Stomach (tissue), 9 donors: Measurements from ENCODE around the gene RAB3C. TPM values are rescaled to one million over a fixed set of nuclear protein-coding genes. Genes with fewer than 3 reads are reported as not detected.
"Not testable (repeated sequence)": the region's sequence is repeated elsewhere in the genome, so short reads cannot be mapped to it uniquely, and the experiment has no call there.

Experiments
- DNase-seq, 2 donors: peaks; one replicate each; pipeline versions ENCODE4 v3.0.0 to v3.0.0-alpha.2; 2013 to 2019
- H3K27ac ChIP-seq, 5 donors: fragments of 200-600 bp in 4 of 5; sonication (generic) in 4 of 5; one replicate each; pipeline ENCODE4 v1.5.1; 2013 to 2019; ENCODE audit warnings: mild to moderate bottlenecking in 1 of 5, moderate library complexity in 1 of 5
- H3K27me3 ChIP-seq, 3 donors: fragments of 200-600 bp; sonication (generic); one replicate each; pipeline ENCODE4 v1.5.1; 2017 to 2019; ENCODE audit warnings: mixed run types in 1 of 3
- H3K36me3 ChIP-seq, 4 donors: fragments of 200-600 bp; sonication (generic); 1 replicate in 3 of 4; 2 replicates in 1 of 4; pipeline ENCODE4 v1.5.1; 2016 to 2019
- H3K4me1 ChIP-seq, 4 donors: fragments of 200-600 bp; sonication (generic); one replicate each; pipeline ENCODE4 v1.5.1; 2016 to 2019
- H3K4me3 ChIP-seq, 4 donors: fragments of 200-600 bp; sonication (generic) in 3 of 4; one replicate each; pipeline ENCODE4 v1.5.1; 2016 to 2019; ENCODE audit warnings: mild to moderate bottlenecking in 1 of 4
- H3K9me3 ChIP-seq, 4 donors: fragments of 200-600 bp; sonication (generic); one replicate each; pipeline ENCODE4 v1.5.1; 2016 to 2019
- CTCF ChIP-seq, 7 experiments: fragments of 450-650 bp in 4 of 7; fragments of 200-600 bp in 3 of 7; sonication (generic) in 3 of 7; IDR thresholded peaks; one replicate each; pipeline ENCODE4 v1.5.1; 2016 to 2019; ENCODE audit warnings: antibody characterized with exemption in 7 of 7, control low read depth in 2 of 7, mild to moderate bottlenecking in 1 of 7
- EP300 ChIP-seq: sonication (generic); formaldehyde crosslinking; IDR thresholded peaks from one replicate; pipeline ENCODE4 v1.6.1; 2017; ENCODE audit warnings: antibody characterized with exemption
- POLR2A ChIP-seq, 4 donors: fragments of 450-650 bp; IDR thresholded peaks; one replicate each; pipeline ENCODE4 v1.6.1; 2016; ENCODE audit warnings: antibody characterized with exemption in 4 of 4, control low read depth in 2 of 4, mild to moderate bottlenecking in 1 of 4, moderate library complexity in 1 of 4
- POLR2AphosphoS5 ChIP-seq, 3 donors: sonication (generic); formaldehyde crosslinking; IDR thresholded peaks; one replicate each; pipeline ENCODE4 v1.6.1; 2016; ENCODE audit warnings: antibody characterized with exemption in 3 of 3
- WGBS, 5 donors: extraction: QIAGEN DNeasy Blood & Tissue Kit in 3 of 5; methylation state at CpG; one replicate each; pipeline versions ENCODE4 v1.1.5 to v1.1.7; 2013 to 2018; 5-methylcytosine and 5-hydroxymethylcytosine counted together
- intact Hi-C: fragments of 100-400 bp; cut with DNase I; formaldehyde crosslinking; loops from one replicate; pipeline ENCODE4 v1.15.1; 2023; ENCODE audit warnings: low total_unique reads
- polyA plus RNA-seq, 3 donors: library from polyadenylated mRNA; stranded (reverse); fragments of 200-250 nt; gene quantifications; one replicate each; pipeline ENCODE4 v1.2.3, GENCODE V29; 2013
- total RNA-seq, 5 donors: library from RNA; depleted of rRNA; stranded (reverse); fragments of >200 nt; gene quantifications; one replicate each; pipeline versions ENCODE4 v1.1.0 to v1.2.3, GENCODE V29; 2014 to 2016
- donor health status: healthy with polysubstance abuse.
- donor health status: Bipolar disorder and iron deficiency.
- donor health status: healthy.

Gene RAB3C
- total and polyA plus RNA-seq, 8 donors: 0.31 to 7.9 (median 2.2) TPM; not detected in 3

- Histone ChIP-seq H3K4me3 (no peak overlapping the region), H3K27ac (no peak overlapping the region), H3K36me3 (no peaks in the 10 kb centered on the region), H3K4me1 (no peaks in the 10 kb centered on the region), H3K27me3 (no peaks in the 10 kb centered on the region), H3K9me3 (no peaks in the 10 kb centered on the region)
- DNase-seq: no peak
- TF ChIP-seq CTCF (IDR thresholded peaks at IDR 0.05): no peak
- TF ChIP-seq EP300: no peak
- no peak for TF ChIP-seq POLR2A (IDR thresholded peaks at IDR 0.05)
- no peak for TF ChIP-seq POLR2AphosphoS5 (IDR thresholded peaks at IDR 0.05)
- intact Hi-C loops: no loop called here
Observed at GRCh38 chr5:58687595-58687994, 104.7 kb downstream of the RAB3C start.

- H3K4me3 ChIP-seq, H3K36me3 ChIP-seq, H3K4me1 ChIP-seq, H3K27me3 ChIP-seq, intact Hi-C loops, H3K27ac ChIP-seq: not testable (repeated sequence)
- peaks cover 0 to 24% (median 11%) of the 10 kb centered on the region in 4 donors for H3K9me3 ChIP-seq
- 66 to 91% (median 78%) methylated on average over 5 of the region's 5 CpGs for WGBS, 5 donors
- DNase-seq: peak in 1 of 2 donors; percentile 19
Observed at GRCh38 chr5:58699088-58699761, 116.3 kb downstream of the RAB3C start.

GRCh38 chr5:58699762-58700118 is 116.9 kb downstream of the RAB3C start:
- Histone ChIP-seq H3K4me3 (no peak overlapping the region), H3K4me1 (no peaks in the 10 kb centered on the region), H3K36me3 (no peaks in the 10 kb centered on the region), H3K27ac (no peak overlapping the region), H3K27me3 (no peaks in the 10 kb centered on the region), H3K9me3 (peaks cover 0 to 24% (median 9%) of the 10 kb centered on the region in 4 donors)
- no peak for TF ChIP-seq EP300
- DNase-seq: no peak
- whole genome bisulfite sequencing, 5 donors: 79 to 92% (median 90%) methylated on average over 4 to 6 of the region's 6 CpGs
- intact Hi-C loops: no loop called here

- intact Hi-C loops: no loop called here
Observed at GRCh38 chr5:58703925-58704555, 121.2 kb downstream of the RAB3C start.

GRCh38 chr5:58706736-58707135 is 123.9 kb downstream of the RAB3C start:
- Histone ChIP-seq H3K36me3 (no peaks in the 10 kb centered on the region), H3K27ac (no peak overlapping the region), H3K4me1 (no peaks in the 10 kb centered on the region), H3K4me3 (no peak overlapping the region), H3K9me3 (no peaks in the 10 kb centered on the region), H3K27me3 (no peaks in the 10 kb centered on the region)
- TF ChIP-seq POLR2A (IDR thresholded peaks at IDR 0.05): no peak
- no peak for TF ChIP-seq POLR2AphosphoS5 (IDR thresholded peaks at IDR 0.05)
- TF ChIP-seq EP300: no peak
- TF ChIP-seq CTCF (IDR thresholded peaks at IDR 0.05): no peak
- DNase-seq: no peak
- intact Hi-C loops: no loop called here
- whole genome bisulfite sequencing, 5 donors: 52 to 80% (median 72%) methylated on average over 3 of the region's 3 CpGs

More at GRCh38 chr5:58703925-58704555, 121.2 kb downstream of the RAB3C start:
- Histone ChIP-seq H3K4me1 (no peaks in the 10 kb centered on the region), H3K27ac (no peak overlapping the region), H3K9me3 (no peaks in the 10 kb centered on the region), H3K27me3 (no peaks in the 10 kb centered on the region), H3K36me3 (no peaks in the 10 kb centered on the region), H3K4me3 (no peak overlapping the region)
- WGBS, 5 donors: 37 to 54% (median 45%) methylated on average over 3 of the region's 3 CpGs
- DNase-seq: no peak
- TF ChIP-seq EP300: no peak
- TF ChIP-seq CTCF (IDR thresholded peaks at IDR 0.05): no peak
- no peak for TF ChIP-seq POLR2A (IDR thresholded peaks at IDR 0.05)
- no peak for TF ChIP-seq POLR2AphosphoS5 (IDR thresholded peaks at IDR 0.05)
